ENCODE results near the gene ROM1.

ROM1 gene

DNA sequence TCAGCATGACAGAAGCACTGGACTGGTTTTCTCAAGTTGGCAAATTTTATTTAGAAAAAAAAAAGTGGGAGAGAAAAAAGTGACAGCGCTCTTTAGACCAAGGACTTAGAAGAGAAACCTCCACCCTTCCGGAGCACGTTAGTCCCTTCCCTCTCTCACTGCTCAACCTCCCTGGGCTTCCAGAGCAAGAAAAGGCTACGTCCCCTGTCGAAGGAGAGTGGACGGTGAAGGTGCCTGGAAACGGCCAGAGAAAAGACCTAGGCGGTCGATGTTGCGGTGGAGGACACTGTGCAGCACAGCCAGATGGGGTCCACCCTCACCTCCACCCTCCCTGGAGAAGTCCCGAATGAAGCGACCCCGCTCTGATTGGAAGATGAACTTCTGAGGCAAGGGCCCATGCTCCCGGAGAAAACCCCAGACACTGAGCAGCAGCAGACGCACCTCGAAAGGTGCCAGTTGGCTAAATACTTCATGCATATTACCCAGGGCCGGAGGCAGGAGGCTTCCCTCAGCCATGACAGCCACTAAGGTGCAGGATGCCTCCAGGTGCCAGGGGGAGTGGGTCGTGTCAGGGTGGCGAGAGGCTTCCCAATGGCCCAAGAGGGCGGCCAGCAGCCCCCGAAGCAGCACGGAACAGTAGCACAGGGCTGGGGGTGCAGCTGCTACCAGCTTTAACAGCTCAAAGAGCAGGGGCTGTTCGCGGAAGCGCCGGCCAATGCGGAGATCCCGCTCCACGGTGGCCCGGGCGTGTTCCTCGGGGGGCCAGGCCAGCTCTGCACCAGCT lies 34.0 kb downstream of the ROM1 start:
- TF ChIP-seq GATA3 (IDR thresholded peaks at IDR 0.05; ENCODE audit: low read depth, low read length) (no peak), GATA2 (IDR thresholded peaks at IDR 0.05; ENCODE audit: low read depth, low read length) (no peak)

DNA sequence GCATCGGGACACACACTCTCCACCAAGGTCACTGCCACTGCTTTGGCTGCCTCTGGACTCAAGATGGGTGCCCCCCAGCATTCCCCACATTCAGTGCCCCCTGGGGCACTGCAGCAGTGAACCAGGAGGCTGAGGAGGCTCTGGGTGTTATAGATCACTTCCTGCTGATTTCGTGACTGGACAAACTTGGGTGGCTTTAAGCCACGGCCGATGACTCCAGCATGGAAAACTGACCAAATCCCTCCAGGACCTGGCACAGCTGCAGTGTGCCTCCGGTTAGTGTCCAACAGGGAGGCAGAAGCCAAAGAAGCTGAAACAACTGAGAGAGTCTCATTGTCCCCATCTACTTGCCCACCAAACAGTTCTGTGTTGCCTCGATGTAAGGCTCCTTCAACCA lies 34.5 kb downstream of the ROM1 start:
- TF ChIP-seq GATA2 (IDR thresholded peaks at IDR 0.05; ENCODE audit: low read depth, low read length) (no peak), GATA3 (IDR thresholded peaks at IDR 0.05; ENCODE audit: low read depth, low read length) (no peak)

GRCh38 chr11:62648185-62648966 lies 35.3 kb downstream of the ROM1 start:
- TF ChIP-seq GATA3 (IDR thresholded peaks at IDR 0.05; ENCODE audit: low read depth, low read length) (no peak), GATA2 (IDR thresholded peaks at IDR 0.05; ENCODE audit: low read depth, low read length) (no peak)

- no peak for TF ChIP-seq GATA2 (IDR thresholded peaks at IDR 0.05; ENCODE audit: low read depth, low read length)
- no peak for TF ChIP-seq GATA3 (IDR thresholded peaks at IDR 0.05; ENCODE audit: low read depth, low read length)
These were observed 35.9 kb downstream of the ROM1 start for GRCh38 chr11:62648967-62649364.

- TF ChIP-seq GATA3 (IDR thresholded peaks at IDR 0.05; ENCODE audit: low read depth, low read length) (no peak), GATA2 (IDR thresholded peaks at IDR 0.05; ENCODE audit: low read depth, low read length) (no peak)
These were observed 36.4 kb downstream of the ROM1 start for GRCh38 chr11:62649486-62649885.

DNA sequence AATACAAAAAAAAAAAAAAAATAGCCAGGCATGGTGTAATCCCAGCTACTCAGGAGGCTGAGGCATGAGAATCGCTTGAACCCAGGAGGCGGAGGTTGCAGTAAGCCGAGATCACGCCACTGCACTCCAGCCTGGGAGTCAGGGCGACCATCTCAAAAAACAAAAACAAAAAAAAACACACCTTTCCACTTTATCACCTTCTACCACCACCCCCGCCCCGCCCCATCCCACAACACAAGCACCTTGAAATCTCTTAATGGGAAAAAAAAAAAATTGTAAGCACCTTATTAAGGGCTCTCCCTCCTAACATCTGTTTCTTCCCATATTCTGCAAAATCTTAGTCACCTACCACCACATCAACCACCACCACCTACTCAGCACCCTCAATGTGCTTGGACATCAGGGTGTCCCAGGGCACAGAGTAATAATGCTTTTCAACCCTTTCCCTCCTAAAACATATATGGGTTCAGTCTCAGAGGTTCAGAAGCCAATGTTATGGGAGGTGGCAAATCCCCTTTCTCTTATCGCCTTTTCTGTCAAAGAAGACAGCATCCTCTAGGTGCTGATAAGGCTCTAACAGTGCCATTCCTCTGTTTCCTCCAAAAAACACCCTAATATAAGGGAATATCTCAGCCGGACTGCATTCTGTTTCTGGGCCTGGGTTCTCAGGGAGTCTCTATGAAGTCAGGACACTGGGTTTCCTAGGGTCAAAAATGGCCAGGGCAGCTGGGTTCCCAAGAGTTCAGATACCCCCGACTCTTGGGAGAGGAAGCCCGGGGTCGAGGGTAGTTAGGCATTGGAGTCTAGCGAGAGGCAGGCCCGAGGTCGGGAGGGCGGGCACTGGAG lies 39.3 kb downstream of the ROM1 start:
- TF ChIP-seq GATA2 (IDR thresholded peaks at IDR 0.05; ENCODE audit: low read depth, low read length) (no peak), GATA3 (IDR thresholded peaks at IDR 0.05; ENCODE audit: low read depth, low read length) (no peak)

- TF ChIP-seq GATA3 (IDR thresholded peaks at IDR 0.05; ENCODE audit: low read depth, low read length) (no peak), GATA2 (IDR thresholded peaks at IDR 0.05; ENCODE audit: low read depth, low read length) (no peak)
These were observed 41.2 kb downstream of the ROM1 start for GRCh38 chr11:62654297-62654696.

- TF ChIP-seq GATA2 (IDR thresholded peaks at IDR 0.05; ENCODE audit: low read depth, low read length) (no peak), GATA3 (IDR thresholded peaks at IDR 0.05; ENCODE audit: low read depth, low read length) (no peak)
These were observed 43.9 kb downstream of the ROM1 start for GRCh38 chr11:62656796-62657429.

GRCh38 chr11:62664405-62665074 lies 51.5 kb downstream of the ROM1 start:
- TF ChIP-seq GATA3 (IDR thresholded peaks at IDR 0.05; ENCODE audit: low read depth, low read length) (no peak), GATA2 (IDR thresholded peaks at IDR 0.05; ENCODE audit: low read depth, low read length) (peak; percentile 30; the same call in 1 of the 2 replicates)

All from SH-SY5Y (cell line).